ENCODE data around the gene EFCAB5. TPM values are rescaled to one million over a fixed set of nuclear protein-coding genes. Genes with fewer than 3 reads are reported as not detected.

EFCAB5 gene
- total and polyA plus RNA-seq, 2 experiments from 2014 or later, result 0.27 to 0.48 TPM

DNA sequence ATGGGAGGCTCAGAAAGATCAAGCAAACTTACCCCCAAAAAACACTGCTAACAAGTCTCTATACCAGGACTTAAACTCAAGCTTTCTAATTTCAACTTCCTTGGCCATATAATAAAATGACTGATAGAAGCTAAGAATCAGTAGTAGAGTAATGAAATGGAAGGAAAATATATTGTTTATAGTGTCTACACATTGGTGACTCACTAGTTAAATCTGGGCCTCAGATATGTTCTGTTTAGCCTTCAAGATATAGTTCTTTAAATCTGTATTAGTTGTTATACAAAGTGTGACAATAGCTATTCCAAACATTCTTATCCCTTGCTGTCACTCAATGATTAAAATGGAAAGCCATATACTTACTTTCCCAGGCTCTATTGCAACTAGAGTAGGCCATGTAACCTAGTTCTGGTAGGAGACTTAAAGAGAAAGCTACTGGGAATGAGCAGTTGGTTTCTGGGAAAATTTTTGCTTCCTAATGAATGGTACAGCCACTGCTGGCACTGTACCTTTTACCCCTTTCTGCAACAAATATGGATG, 29.7 kb upstream of the EFCAB5 start:
- Histone ChIP-seq H3K9me3 (ENCODE audit: low read depth) (no peaks in the 10 kb centered on the region), H3K4me2 (no peak overlapping the region), H3K9me2 (replicated peaks; ENCODE audit: insufficient read depth) (no peaks in the 10 kb centered on the region), H3K4me3 (no peak overlapping the region), H2AFZ (no peak overlapping the region), H4K20me1 (ENCODE audit: insufficient read depth, poor library complexity, severe bottlenecking) (no peaks in the 10 kb centered on the region), H3K36me3 (replicated peaks; ENCODE audit: insufficient read depth, low read depth) (no peaks in the 10 kb centered on the region), H3K4me1 (ENCODE audit: insufficient read depth) (no peaks in the 10 kb centered on the region), H3K27ac (no peak overlapping the region), H3K79me2 (peaks cover 64% of the 10 kb centered on the region), H3K27me3 (no peaks in the 10 kb centered on the region)
- TF ChIP-seq EZH2phosphoT487 (IDR thresholded peaks at IDR 0.05; ENCODE audit: low read depth, severe bottlenecking, unreplicated experiment) (no peak), EZH2 (IDR thresholded peaks at IDR 0.05; ENCODE audit: borderline replicate concordance) (no peak)
- TF ChIP-seq, protein P1, sequence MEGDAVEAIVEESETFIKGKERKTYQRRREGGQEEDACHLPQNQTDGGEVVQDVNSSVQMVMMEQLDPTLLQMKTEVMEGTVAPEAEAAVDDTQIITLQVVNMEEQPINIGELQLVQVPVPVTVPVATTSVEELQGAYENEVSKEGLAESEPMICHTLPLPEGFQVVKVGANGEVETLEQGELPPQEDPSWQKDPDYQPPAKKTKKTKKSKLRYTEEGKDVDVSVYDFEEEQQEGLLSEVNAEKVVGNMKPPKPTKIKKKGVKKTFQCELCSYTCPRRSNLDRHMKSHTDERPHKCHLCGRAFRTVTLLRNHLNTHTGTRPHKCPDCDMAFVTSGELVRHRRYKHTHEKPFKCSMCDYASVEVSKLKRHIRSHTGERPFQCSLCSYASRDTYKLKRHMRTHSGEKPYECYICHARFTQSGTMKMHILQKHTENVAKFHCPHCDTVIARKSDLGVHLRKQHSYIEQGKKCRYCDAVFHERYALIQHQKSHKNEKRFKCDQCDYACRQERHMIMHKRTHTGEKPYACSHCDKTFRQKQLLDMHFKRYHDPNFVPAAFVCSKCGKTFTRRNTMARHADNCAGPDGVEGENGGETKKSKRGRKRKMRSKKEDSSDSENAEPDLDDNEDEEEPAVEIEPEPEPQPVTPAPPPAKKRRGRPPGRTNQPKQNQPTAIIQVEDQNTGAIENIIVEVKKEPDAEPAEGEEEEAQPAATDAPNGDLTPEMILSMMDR (IDR thresholded peaks at IDR 0.05; ENCODE audit: poor library complexity), result no peak
- DNase-seq (ENCODE audit: low spot score), result no peak

DNA sequence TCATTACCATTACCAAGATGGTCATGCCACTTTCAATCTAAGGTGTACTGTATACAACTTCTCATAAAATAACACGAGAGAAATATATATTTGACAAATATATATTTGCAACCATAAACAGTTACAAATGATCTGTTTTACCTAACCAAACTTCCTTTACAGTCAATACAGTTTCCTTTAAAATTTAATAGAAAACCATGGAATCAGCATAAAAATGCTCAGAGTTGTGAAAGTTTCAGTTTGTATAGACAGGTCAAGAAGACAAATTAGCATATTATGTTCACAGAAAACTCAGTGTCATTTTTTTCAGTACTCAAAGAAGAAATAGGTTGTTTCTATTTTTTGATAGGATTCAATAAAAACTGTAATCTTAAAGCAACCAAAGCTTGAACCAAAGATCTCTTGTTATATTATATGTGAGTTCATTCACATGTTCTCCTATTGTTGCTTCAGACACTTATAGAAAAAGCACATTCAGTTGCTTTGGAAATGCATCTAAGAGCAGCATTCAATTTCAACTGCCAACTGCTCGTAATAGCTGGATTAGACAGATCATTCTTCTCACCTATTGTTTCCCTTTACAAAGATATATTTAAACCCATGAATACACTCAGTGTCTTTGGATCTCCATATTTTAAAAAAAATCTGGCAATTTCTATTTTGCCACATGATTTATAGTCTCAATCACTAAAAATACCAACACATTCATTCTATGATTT, 26.5 kb upstream of the EFCAB5 start:
- Histone ChIP-seq H2AFZ (no peak overlapping the region), H3K36me3 (replicated peaks; ENCODE audit: insufficient read depth, low read depth) (no peaks in the 10 kb centered on the region), H3K79me2 (peaks cover 62% of the 10 kb centered on the region), H3K4me2 (no peak overlapping the region), H3K9me2 (replicated peaks; ENCODE audit: insufficient read depth) (no peaks in the 10 kb centered on the region), H3K9me3 (ENCODE audit: low read depth) (no peaks in the 10 kb centered on the region), H3K27me3 (no peaks in the 10 kb centered on the region), H4K20me1 (ENCODE audit: insufficient read depth, poor library complexity, severe bottlenecking) (no peaks in the 10 kb centered on the region), H3K4me1 (ENCODE audit: insufficient read depth) (no peaks in the 10 kb centered on the region), H3K27ac (no peak overlapping the region), H3K4me3 (no peak overlapping the region)
- TF ChIP-seq EZH2 (IDR thresholded peaks at IDR 0.05; ENCODE audit: borderline replicate concordance) (no peak), EZH2phosphoT487 (IDR thresholded peaks at IDR 0.05; ENCODE audit: low read depth, severe bottlenecking, unreplicated experiment) (no peak)
- TF ChIP-seq, protein P1 (IDR thresholded peaks at IDR 0.05; ENCODE audit: poor library complexity), result no peak
- 93% methylated on average over 2 of the region's 2 CpGs for WGBS (ENCODE audit: low lambda C conversion rate, missing lambda C conversion rate)
- DNase-seq (ENCODE audit: low spot score), result no peak

DNA sequence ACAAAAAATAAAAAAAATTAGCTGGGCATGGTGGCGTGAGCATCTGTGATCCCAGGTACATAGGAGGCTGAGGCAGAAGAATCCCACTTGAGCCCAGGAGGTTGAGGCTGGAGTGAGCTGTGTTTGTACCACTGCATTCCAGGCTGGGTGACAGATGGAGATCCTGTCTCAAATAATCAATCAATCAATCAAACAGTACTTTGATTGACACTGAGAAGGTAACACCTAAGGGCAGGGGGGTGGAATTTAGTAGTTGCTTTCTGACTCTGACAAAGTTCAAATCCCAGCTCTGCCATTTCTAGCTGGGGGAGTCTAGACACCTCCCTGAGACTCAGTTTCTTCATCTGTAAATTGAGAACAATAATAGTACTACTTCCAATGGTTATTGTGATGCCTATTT, 23.4 kb upstream of the EFCAB5 start:
- no peaks in the 10 kb centered on the region for H3K36me3 ChIP-seq (replicated peaks; ENCODE audit: insufficient read depth, low read depth)
- H3K4me2 ChIP-seq, result no peak overlapping the region
- 87% methylated on average over 1 of the region's 1 CpG for WGBS (ENCODE audit: low lambda C conversion rate, missing lambda C conversion rate)
- H3K79me2 ChIP-seq, result peaks cover 58% of the 10 kb centered on the region
- H2AFZ ChIP-seq, result no peak overlapping the region
- no peaks in the 10 kb centered on the region for H4K20me1 ChIP-seq (ENCODE audit: insufficient read depth, poor library complexity, severe bottlenecking)
- DNase-seq (ENCODE audit: low spot score), result no peak
- no peaks in the 10 kb centered on the region for H3K27me3 ChIP-seq
- no peak overlapping the region for H3K27ac ChIP-seq
- no peaks in the 10 kb centered on the region for H3K9me3 ChIP-seq (ENCODE audit: low read depth)
- no peaks in the 10 kb centered on the region for H3K9me2 ChIP-seq (replicated peaks; ENCODE audit: insufficient read depth)
- H3K4me1 ChIP-seq (ENCODE audit: insufficient read depth), result no peaks in the 10 kb centered on the region
- no peak overlapping the region for H3K4me3 ChIP-seq
- TF ChIP-seq EZH2phosphoT487 (IDR thresholded peaks at IDR 0.05; ENCODE audit: low read depth, severe bottlenecking, unreplicated experiment), result no peak

DNA sequence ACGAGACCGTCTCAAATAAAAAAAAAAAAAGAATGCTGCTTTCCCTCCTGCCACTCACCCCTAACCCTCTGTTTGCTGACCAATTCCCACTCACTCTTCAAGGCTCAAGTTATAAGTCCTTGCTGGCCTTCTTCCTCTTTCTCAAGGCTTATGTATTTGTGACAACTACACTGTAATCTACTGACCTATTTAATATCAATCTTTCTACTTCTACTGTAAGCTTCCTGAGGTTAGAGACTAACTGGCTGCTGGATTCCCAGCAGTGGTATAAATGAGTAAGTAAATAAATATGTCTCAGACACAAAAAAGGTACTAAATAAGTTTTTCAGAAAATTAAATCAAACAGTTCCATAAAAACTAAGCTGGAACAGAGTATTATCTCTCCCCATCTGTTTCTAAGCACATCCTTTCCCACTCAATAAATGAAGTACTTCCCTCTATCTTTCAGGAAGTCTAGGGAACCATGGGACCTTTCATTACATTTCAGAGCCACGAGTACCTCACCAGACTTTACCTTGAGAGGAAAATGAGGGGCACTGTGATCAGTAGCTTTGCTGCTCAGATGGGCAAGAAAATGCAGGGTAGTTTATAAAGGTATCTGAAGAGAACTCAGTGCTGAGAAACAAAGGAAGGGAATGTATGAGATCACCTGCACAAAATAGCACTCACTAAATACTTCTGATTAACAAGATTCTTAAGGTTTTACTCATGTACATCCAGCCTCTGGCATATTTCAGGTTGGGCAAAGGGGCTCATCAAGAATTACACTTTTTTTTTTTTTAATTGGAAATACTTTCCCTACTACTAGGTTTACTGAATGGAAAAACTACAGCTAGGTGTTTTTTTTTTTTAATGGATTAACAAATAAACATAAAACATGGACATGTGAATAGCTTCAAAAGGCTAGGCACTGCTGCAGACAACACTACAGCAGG, 22.2 kb upstream of the EFCAB5 start:
- 76% methylated on average over 3 of the region's 3 CpGs for WGBS (ENCODE audit: low lambda C conversion rate, missing lambda C conversion rate)
- DNase-seq (ENCODE audit: low spot score), result no peak
- Histone ChIP-seq H3K4me3 (no peak overlapping the region), H4K20me1 (ENCODE audit: insufficient read depth, poor library complexity, severe bottlenecking) (no peaks in the 10 kb centered on the region), H3K27me3 (no peaks in the 10 kb centered on the region), H3K9me2 (replicated peaks; ENCODE audit: insufficient read depth) (no peaks in the 10 kb centered on the region), H3K9me3 (ENCODE audit: low read depth) (no peaks in the 10 kb centered on the region), H2AFZ (no peak overlapping the region), H3K4me1 (ENCODE audit: insufficient read depth) (no peaks in the 10 kb centered on the region), H3K36me3 (replicated peaks; ENCODE audit: insufficient read depth, low read depth) (no peaks in the 10 kb centered on the region), H3K27ac (peak overlapping the region; percentile 45), H3K79me2 (peaks cover 57% of the 10 kb centered on the region), H3K4me2 (no peak overlapping the region)
- TF ChIP-seq EZH2 (IDR thresholded peaks at IDR 0.05; ENCODE audit: borderline replicate concordance) (no peak), EZH2phosphoT487 (IDR thresholded peaks at IDR 0.05; ENCODE audit: low read depth, severe bottlenecking, unreplicated experiment) (no peak)
- TF ChIP-seq, protein P1 (IDR thresholded peaks at IDR 0.05; ENCODE audit: poor library complexity), result no peak
